HepG2 (cell line): ENCODE measurements around the gene ATP2A2. TPM values are rescaled to one million over a fixed set of nuclear protein-coding genes. Genes with fewer than 3 reads are reported as not detected.

ENCODE experiments used
- ATAC-seq: fragments of 200-7000 bp; cut with Tn5 transposase; 3 replicates; pipeline ENCODE4 v1.9.1; 2020; ENCODE audit warnings: mild to moderate bottlenecking, moderate library complexity
- BruUV-seq: library from RNA; stranded (reverse); fragments of 400-500 nt; replicated peaks from 2 replicates; lab custom pipeline; 2021; lab: Mats Ljungman, UMichigan
- CTCF ChIA-PET: fragments of 300-600 bp; formaldehyde crosslinking; extraction: SDS; loops from one replicate; lab custom pipeline; 2021; ENCODE audit warnings: low total read pairs, inconsistent platforms, low intra/inter-chr PET ratio; lab: Yijun Ruan, JAX
- POLR2A ChIA-PET: fragments of 350-600 bp; sonication (Branson Sonifier 250); formaldehyde crosslinking; loops from one replicate; lab custom pipeline; 2020; ENCODE audit warnings: antibody characterized with exemption, inconsistent platforms; lab: Yijun Ruan, JAX
- DNase-seq: peaks from one replicate; pipeline ENCODE4 v3.0.0-alpha.2; 2015; ENCODE audit warnings: low spot score
- FAIRE-seq: peaks from 3 replicates; lab custom pipeline; 2011; peaks lifted over from hg19 to GRCh38; lab: Jason Lieb, UNC
- H2AFZ ChIP-seq: one replicate; pipeline ENCODE4 v1.6.1; 2011; ENCODE audit warnings: low read length, inconsistent platforms
- H3K27ac ChIP-seq: fragments of 300-600 bp; 3 replicates; pipeline ENCODE4 v1.8.0; 2011; ENCODE audit warnings: mixed run types, mild to moderate bottlenecking, mixed read lengths, low read length, inconsistent platforms; ENCODE audit not compliant: insufficient read depth; ENCODE audit errors: extremely low read length
- H3K27me3 ChIP-seq, 2 experiments: fragments of 200-600 bp in 1 of 2; 2 replicates in 1 of 2; 3 replicates in 1 of 2; pipeline versions ENCODE4 v1.6.0 to v1.8.0; 2011; ENCODE audit warnings: low read length in 2 of 2, mild to moderate bottlenecking in 2 of 2, moderate library complexity in 2 of 2, inconsistent platforms in 1 of 2; ENCODE audit not compliant: insufficient read depth in 2 of 2, control insufficient read depth in 1 of 2
- H3K36me3 ChIP-seq, 2 experiments: fragments of 200-600 bp in 1 of 2; replicated peaks in 1 of 2; 2 replicates in 1 of 2; 3 replicates in 1 of 2; pipeline versions ENCODE4 v1.5.1 to v1.8.0; 2011; ENCODE audit warnings: low read length in 2 of 2, inconsistent platforms in 1 of 2; ENCODE audit not compliant: insufficient read depth in 2 of 2, control insufficient read depth in 1 of 2
- H3K4me1 ChIP-seq: 2 replicates; pipeline ENCODE4 v1.5.1; 2012; ENCODE audit warnings: low read length, inconsistent platforms; ENCODE audit not compliant: insufficient read depth
- H3K4me2 ChIP-seq: 2 replicates; pipeline ENCODE4 v1.6.0; 2011; ENCODE audit warnings: low read depth, low read length, inconsistent platforms
- H3K4me3 ChIP-seq, 3 experiments: fragments of 200-600 bp in 1 of 3; sonication (generic), shearing (Covaris generic) in 1 of 3; replicated peaks in 1 of 3; 2 replicates each; pipeline ENCODE4 v1.5.1; 2011 to 2016; ENCODE audit warnings: low read length in 3 of 3, inconsistent platforms in 2 of 3, low read depth in 2 of 3, mild to moderate bottlenecking in 2 of 3, control low read depth in 1 of 3, mixed read lengths in 1 of 3; ENCODE audit not compliant: insufficient read depth in 1 of 3
- H3K79me2 ChIP-seq: one replicate; pipeline ENCODE4 v1.6.1; 2011; ENCODE audit warnings: low read length, inconsistent platforms; ENCODE audit not compliant: insufficient read depth
- H3K9ac ChIP-seq: 2 replicates; pipeline ENCODE4 v1.6.0; 2011; ENCODE audit warnings: mild to moderate bottlenecking, low read depth, low read length, inconsistent platforms; ENCODE audit not compliant: insufficient read depth
- H3K9me3 ChIP-seq: 2 replicates; pipeline ENCODE4 v1.5.1; 2012; ENCODE audit warnings: mild to moderate bottlenecking, low read length
- H4K20me1 ChIP-seq: 2 replicates; pipeline ENCODE4 v1.6.0; 2011; ENCODE audit warnings: inconsistent platforms, mild to moderate bottlenecking, low read length, moderate library complexity; ENCODE audit not compliant: insufficient read depth
- CHCHD3 ChIP-seq: sonication (generic); formaldehyde crosslinking; IDR thresholded peaks from 2 replicates; pipeline ENCODE4 v1.8.0; 2022; ENCODE audit warnings: mild to moderate bottlenecking, missing genetic modification reagents, moderate library complexity
- HIVEP1 ChIP-seq: sonication (generic); formaldehyde crosslinking; IDR thresholded peaks from 2 replicates; pipeline ENCODE4 v1.4.0; 2020; ENCODE audit warnings: mild to moderate bottlenecking, missing genetic modification reagents
- JDP2 ChIP-seq: sonication (generic); formaldehyde crosslinking; IDR thresholded peaks from 2 replicates; pipeline ENCODE4 v1.8.1; 2022; ENCODE audit warnings: missing genetic modification reagents, borderline replicate concordance
- MAF1 ChIP-seq: sonication (generic); formaldehyde crosslinking; IDR thresholded peaks from 2 replicates; pipeline ENCODE4 v1.5.0; 2020; ENCODE audit warnings: missing genetic modification reagents, borderline replicate concordance
- MEIS2 ChIP-seq: sonication (generic); formaldehyde crosslinking; IDR thresholded peaks from 2 replicates; pipeline ENCODE4 v1.9.0; 2021; ENCODE audit warnings: mild to moderate bottlenecking, missing genetic modification reagents
- ZNF510 ChIP-seq: sonication (generic); formaldehyde crosslinking; IDR thresholded peaks from 2 replicates; pipeline ENCODE4 v1.4.0; 2020; ENCODE audit warnings: low read depth, mild to moderate bottlenecking, missing genetic modification reagents
- ZNF589 ChIP-seq: sonication (generic); formaldehyde crosslinking; conservative IDR thresholded peaks from 2 replicates; pipeline ENCODE4 v1.8.0; 2022; ENCODE audit warnings: mild to moderate bottlenecking, moderate library complexity, missing genetic modification reagents
- ZNF614 ChIP-seq: IDR thresholded peaks from 2 replicates; pipeline ENCODE4 v1.6.1; 2018; ENCODE audit warnings: missing biosample characterization, missing genetic modification reagents, inconsistent platforms, borderline replicate concordance
- ZNF746 ChIP-seq: sonication (generic); formaldehyde crosslinking; IDR thresholded peaks from 2 replicates; pipeline ENCODE4 v1.8.0; 2022; ENCODE audit warnings: mild to moderate bottlenecking, missing genetic modification reagents
- ZNF775 ChIP-seq: sonication (generic); formaldehyde crosslinking; IDR thresholded peaks from 2 replicates; pipeline ENCODE4 v1.4.0; 2020; ENCODE audit warnings: missing genetic modification reagents, mild to moderate bottlenecking, moderate library complexity, borderline replicate concordance
- ZNF782 ChIP-seq: sonication (generic); formaldehyde crosslinking; IDR thresholded peaks from 2 replicates; pipeline ENCODE4 v1.4.0; 2020; ENCODE audit warnings: missing genetic modification reagents, mild to moderate bottlenecking, borderline replicate concordance
- ZNF800 ChIP-seq: sonication (generic); formaldehyde crosslinking; IDR thresholded peaks from 2 replicates; pipeline ENCODE4 v1.4.0; 2020; ENCODE audit warnings: missing genetic modification reagents
- ZNF891 ChIP-seq: sonication (generic); formaldehyde crosslinking; IDR thresholded peaks from 2 replicates; pipeline ENCODE4 v1.5.0; 2020; ENCODE audit warnings: mild to moderate bottlenecking, missing genetic modification reagents
- WGBS: methylation state at CpG from one replicate; pipeline ENCODE4 v1.1.6; 2017; ENCODE audit warnings: low lambda C conversion rate; 5-methylcytosine and 5-hydroxymethylcytosine counted together
- in situ Hi-C: cut with HindIII; loops from 2 replicates; pipeline ENCODE4 v1.10.0; 2017; ENCODE audit warnings: low pct_unique_long_range_greater_than_20kb; ENCODE audit not compliant: extremely low pct_ligation_motif_present
- intact Hi-C: fragments of 100-400 bp; cut with micrococcal nuclease; formaldehyde crosslinking; loops from one replicate; pipeline ENCODE4 v1.10.0; 2022; ENCODE audit not compliant: unreplicated experiment
- polyA plus RNA-seq, 8 experiments: library from polyadenylated mRNA; depleted of rRNA in 3 of 8; stranded (reverse) in 7 of 8; unstranded in 1 of 8; fragments of >200 nt; fragmentation: Illumina TruSeq in 4 of 8; extraction: Trizol in 4 of 8; gene quantifications; 2 replicates each; pipeline versions ENCODE4 v1.2.1 to v1.2.3, GENCODE V29; 2011 to 2016; ENCODE audit warnings: low read depth in 4 of 8, missing spikeins in 1 of 8, mixed read lengths in 1 of 8; ENCODE audit not compliant: insufficient read depth in 1 of 8
- total RNA-seq, 5 experiments: library from RNA; depleted of rRNA; stranded (reverse); fragments of >200 nt; fragmentation: Illumina TruSeq; extraction: Trizol; gene quantifications; 2 replicates each; pipeline ENCODE4 v1.2.3, GENCODE V29; 2016; ENCODE audit warnings: low read depth in 1 of 5
- TF ChIP-seq, protein P1 (sequence below): sonication (generic); formaldehyde crosslinking; IDR thresholded peaks from 2 replicates; pipeline ENCODE4 v1.4.0; 2020; ENCODE audit warnings: missing genetic modification reagents, borderline replicate concordance

The ATP2A2 gene
- total and polyA plus RNA-seq, 2 of the 13 experiments (the other 11 are each of a cell fraction or from before 2014, with no cell fraction given), result 35.4 to 85.5 TPM

DNA sequence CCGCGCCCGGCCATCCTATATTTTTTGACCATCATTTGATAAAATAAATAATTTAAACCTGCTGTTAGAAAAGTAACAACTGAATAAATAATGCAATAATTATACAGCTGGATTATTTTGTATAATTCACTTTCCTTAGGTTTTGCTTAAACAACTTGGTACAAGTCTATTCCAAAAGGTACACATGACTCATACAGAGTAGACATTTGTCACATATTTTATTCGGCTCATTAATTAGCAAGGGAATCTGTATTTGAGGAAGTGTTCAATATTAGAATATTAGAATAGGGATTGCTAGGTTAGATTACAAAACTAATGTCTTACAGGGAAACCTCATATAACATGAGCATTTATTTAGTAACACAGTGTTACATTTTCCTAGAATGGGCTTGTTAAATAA, 48.7 kb downstream of the ATP2A2 start:
- H3K4me1 ChIP-seq, result no peaks in the 10 kb centered on the region
- H3K36me3 ChIP-seq, result peaks cover 41 to 89% of the 10 kb centered on the region in 2 experiments
- ChIA-PET CTCF (no interaction called here), POLR2A (no interaction called here)
- in situ Hi-C loops, result loop anchor here (5.0 kb wide), 1 partner anchor 32 kb away; no protein-coding TSS in a partner anchor
- TF ChIP-seq ZNF746 (CRISPR knock-in tag) (no peak), JDP2 (no peak)
- no peaks in the 10 kb centered on the region for H3K27me3 ChIP-seq
- no peaks in the 10 kb centered on the region for H4K20me1 ChIP-seq
- H3K4me2 ChIP-seq, result no peak overlapping the region
- intact Hi-C loops, result no loop called here
- WGBS, result 98% methylated on average over 4 of the region's 4 CpGs
- no peak overlapping the region for H2AFZ ChIP-seq
- FAIRE-seq (no peak), DNase-seq (no peak), ATAC-seq (no peak)
- no peaks in the 10 kb centered on the region for H3K9me3 ChIP-seq
- peaks cover 7% of the 10 kb centered on the region for H3K79me2 ChIP-seq
- BruUV-seq, result no TSS peak
- no peak overlapping the region for H3K9ac ChIP-seq
- H3K4me3 ChIP-seq, result no peak overlapping the region
- no peak overlapping the region for H3K27ac ChIP-seq

GRCh38 chr12:110330124-110330523, 49.1 kb downstream of the ATP2A2 start:
- CTCF ChIA-PET, result no interaction called here
- POLR2A ChIA-PET, result no interaction called here
- TF ChIP-seq CHCHD3 (CRISPR knock-in tag) (no peak), ZNF589 (CRISPR knock-in tag) (no peak), HIVEP1 (CRISPR knock-in tag) (no peak), MEIS2 (CRISPR knock-in tag) (no peak), ZNF510 (CRISPR knock-in tag) (no peak), ZNF800 (CRISPR knock-in tag) (no peak), ZNF891 (CRISPR knock-in tag) (no peak), MAF1 (CRISPR knock-in tag) (no peak), ZNF782 (CRISPR knock-in tag) (no peak), ZNF614 (CRISPR knock-in tag) (no peak), ZNF775 (CRISPR knock-in tag) (no peak)
- TF ChIP-seq, protein P1, sequence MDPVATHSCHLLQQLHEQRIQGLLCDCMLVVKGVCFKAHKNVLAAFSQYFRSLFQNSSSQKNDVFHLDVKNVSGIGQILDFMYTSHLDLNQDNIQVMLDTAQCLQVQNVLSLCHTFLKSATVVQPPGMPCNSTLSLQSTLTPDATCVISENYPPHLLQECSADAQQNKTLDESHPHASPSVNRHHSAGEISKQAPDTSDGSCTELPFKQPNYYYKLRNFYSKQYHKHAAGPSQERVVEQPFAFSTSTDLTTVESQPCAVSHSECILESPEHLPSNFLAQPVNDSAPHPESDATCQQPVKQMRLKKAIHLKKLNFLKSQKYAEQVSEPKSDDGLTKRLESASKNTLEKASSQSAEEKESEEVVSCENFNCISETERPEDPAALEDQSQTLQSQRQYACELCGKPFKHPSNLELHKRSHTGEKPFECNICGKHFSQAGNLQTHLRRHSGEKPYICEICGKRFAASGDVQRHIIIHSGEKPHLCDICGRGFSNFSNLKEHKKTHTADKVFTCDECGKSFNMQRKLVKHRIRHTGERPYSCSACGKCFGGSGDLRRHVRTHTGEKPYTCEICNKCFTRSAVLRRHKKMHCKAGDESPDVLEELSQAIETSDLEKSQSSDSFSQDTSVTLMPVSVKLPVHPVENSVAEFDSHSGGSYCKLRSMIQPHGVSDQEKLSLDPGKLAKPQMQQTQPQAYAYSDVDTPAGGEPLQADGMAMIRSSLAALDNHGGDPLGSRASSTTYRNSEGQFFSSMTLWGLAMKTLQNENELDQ (CRISPR knock-in tag), result no peak

More at GRCh38 chr12:110330124-110330523, 49.1 kb downstream of the ATP2A2 start:
- intact Hi-C loops (no loop called here), in situ Hi-C loops (loop anchor here (5.0 kb wide), 1 partner anchor 33 kb away; no protein-coding TSS in a partner anchor)
- H4K20me1 ChIP-seq, result no peaks in the 10 kb centered on the region
- FAIRE-seq (no peak), DNase-seq (no peak), ATAC-seq (no peak)
- peaks cover 44 to 90% of the 10 kb centered on the region in 2 experiments for H3K36me3 ChIP-seq
- peaks cover 7% of the 10 kb centered on the region for H3K79me2 ChIP-seq
- H3K4me1 ChIP-seq, result no peaks in the 10 kb centered on the region
- no TSS peak for BruUV-seq
- 98% methylated on average over 3 of the region's 3 CpGs for WGBS
- no peaks in the 10 kb centered on the region for H3K27me3 ChIP-seq
- no peaks in the 10 kb centered on the region for H3K9me3 ChIP-seq
- H3K4me2 ChIP-seq, result no peak overlapping the region
- no peak overlapping the region for H2AFZ ChIP-seq
- no peak overlapping the region for H3K4me3 ChIP-seq
- H3K27ac ChIP-seq, result no peak overlapping the region
- no peak overlapping the region for H3K9ac ChIP-seq
